KOPT-K1 (cell line): Measurements from ENCODE around the gene RNFT2.
"Not testable (repeated sequence)": the region's sequence is repeated elsewhere in the genome, so short reads cannot be mapped to it uniquely, and the experiment has no call there.

ENCODE experiments used
- H3K27ac ChIP-seq: fragments of 200-600 bp; sonication (generic); 2 replicates; pipeline ENCODE4 v1.5.1; 2016; ENCODE audit warnings: antibody characterized with exemption, mild to moderate bottlenecking, low read depth, low read length; ENCODE audit not compliant: poor library complexity, severe bottlenecking
- H3K36me3 ChIP-seq: fragments of 200-600 bp; sonication (generic); 2 replicates; pipeline ENCODE4 v1.5.1; 2017; ENCODE audit warnings: antibody characterized with exemption, mild to moderate bottlenecking, low read length, moderate library complexity; ENCODE audit not compliant: insufficient read depth
- H3K9me3 ChIP-seq: fragments of 200-600 bp; sonication (generic); 2 replicates; pipeline ENCODE4 v1.5.1; 2017; ENCODE audit warnings: antibody characterized with exemption, low read length, mild to moderate bottlenecking; ENCODE audit not compliant: insufficient read depth, poor library complexity, severe bottlenecking

Gene RNFT2

DNA sequence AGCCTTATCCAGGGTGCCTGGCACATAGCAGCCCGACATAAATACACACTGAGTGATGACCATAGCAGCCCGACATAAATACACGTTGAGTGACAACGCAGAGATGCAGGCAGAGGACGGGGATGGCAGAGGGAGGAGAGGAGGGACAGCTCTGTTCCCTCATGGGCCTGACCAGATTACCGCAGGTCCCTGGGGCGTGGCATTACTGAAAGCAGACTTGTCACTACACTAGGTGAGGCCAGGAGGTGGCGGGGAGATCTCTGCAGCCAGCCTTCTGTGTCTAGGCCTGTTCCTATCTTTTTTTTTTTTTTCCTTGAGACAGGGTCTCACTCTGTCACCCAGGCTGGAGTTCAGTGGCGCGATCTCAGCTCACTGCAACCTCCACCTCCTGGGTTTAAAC lies 74.1 kb downstream of the RNFT2 start:
- Histone ChIP-seq H3K9me3 (no peaks in the 10 kb centered on the region), H3K36me3 (peaks cover 16% of the 10 kb centered on the region; the same call in 1 of the 2 replicates), H3K27ac (no peak overlapping the region)

DNA sequence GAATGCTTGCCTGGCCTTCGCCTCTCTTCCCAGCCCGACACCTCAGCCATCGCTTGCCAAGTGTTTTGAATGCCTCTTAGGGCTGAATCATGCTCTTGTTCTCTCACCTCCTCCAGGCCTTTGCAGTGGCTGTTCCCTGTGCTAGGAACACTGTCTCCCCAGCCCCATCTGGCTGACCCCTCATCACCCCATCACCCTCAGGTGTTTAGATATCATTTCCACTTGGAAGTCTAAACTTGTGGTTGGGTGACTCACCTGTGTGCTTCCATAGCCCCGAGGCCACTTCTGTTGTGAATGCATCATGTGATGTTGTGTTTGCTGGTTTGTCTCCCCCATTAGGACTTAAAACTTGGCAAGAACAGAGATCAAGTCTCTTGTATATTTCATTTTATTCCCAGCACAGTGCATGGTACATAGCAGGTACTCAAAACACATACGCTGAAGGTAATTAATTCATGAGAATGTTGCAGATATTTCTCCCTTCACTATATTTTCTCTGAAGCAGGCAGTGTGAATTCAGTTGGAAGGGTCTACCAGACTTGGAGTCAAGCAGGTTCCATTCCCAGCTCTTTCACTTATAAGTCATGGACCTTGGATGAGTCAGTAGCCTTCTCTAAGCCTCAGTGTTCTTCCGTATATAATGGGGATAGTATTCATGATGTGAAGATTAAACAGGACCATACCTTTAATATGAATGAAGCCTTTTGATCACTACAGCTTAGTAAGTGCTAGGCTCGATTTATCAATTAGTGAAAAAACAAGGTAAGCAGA lies 75.3 kb downstream of the RNFT2 start:
- H3K27ac ChIP-seq: no peak overlapping the region
- H3K9me3 ChIP-seq: no peaks in the 10 kb centered on the region
- peaks cover 13% of the 10 kb centered on the region; the same call in 1 of the 2 replicates for H3K36me3 ChIP-seq

DNA sequence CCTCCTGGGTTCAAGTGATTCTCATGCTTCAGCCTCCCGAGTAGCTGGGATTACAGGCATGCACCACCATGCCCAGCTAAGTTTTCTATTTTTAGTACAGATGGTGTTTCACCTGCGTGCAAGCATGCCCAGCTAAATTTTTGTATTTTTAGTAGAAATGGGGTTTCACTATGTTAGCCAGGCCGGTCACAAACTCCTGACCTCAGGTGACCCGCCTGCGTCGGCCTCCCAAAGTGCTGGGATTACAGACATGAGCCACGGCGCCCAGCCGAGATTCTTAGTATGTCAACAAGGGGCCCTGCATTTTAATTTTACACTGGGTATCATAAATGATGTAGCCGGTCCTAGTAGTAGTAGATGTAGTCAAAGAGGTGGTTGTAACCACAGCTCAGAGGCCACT lies 76.7 kb downstream of the RNFT2 start:
- not testable (repeated sequence) for H3K9me3 ChIP-seq, H3K27ac ChIP-seq
- H3K36me3 ChIP-seq: peaks cover 13% of the 10 kb centered on the region; the same call in 1 of the 2 replicates

- Histone ChIP-seq H3K27ac (peak overlapping the region; percentile 76), H3K9me3 (no peaks in the 10 kb centered on the region), H3K36me3 (peaks cover 5% of the 10 kb centered on the region; the same call in 1 of the 2 replicates)
Observed at GRCh38 chr12:116818341-116818856, 80.3 kb downstream of the RNFT2 start.

GRCh38 chr12:116818948-116819832 lies 81.1 kb downstream of the RNFT2 start:
- peak overlapping the region; percentile 76 for H3K27ac ChIP-seq
- H3K36me3 ChIP-seq: no peaks in the 10 kb centered on the region
- no peaks in the 10 kb centered on the region for H3K9me3 ChIP-seq

GRCh38 chr12:116820064-116820656 lies 82.0 kb downstream of the RNFT2 start:
- H3K9me3 ChIP-seq: no peaks in the 10 kb centered on the region

DNA sequence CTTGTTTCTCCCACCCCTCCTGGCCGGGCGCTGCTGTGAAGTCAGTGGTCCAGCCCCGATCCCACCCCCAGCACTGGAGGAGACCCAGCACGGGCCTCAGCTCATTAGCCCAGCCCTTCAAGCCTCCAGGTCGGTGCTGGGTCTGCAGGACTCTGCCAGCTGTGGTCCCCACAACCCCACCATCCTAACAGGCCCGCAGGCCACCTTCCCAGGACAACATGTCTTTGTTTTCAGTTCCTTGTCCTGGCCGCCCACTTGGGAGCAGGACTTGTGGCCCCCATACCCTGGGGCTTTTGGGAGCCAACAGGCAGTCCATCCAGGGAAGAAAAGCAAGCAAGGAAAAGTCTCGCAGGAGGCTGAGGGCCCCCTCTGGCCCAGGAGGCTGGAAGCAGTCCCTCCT lies 83.2 kb downstream of the RNFT2 start:
- H3K9me3 ChIP-seq: no peaks in the 10 kb centered on the region
- H3K27ac ChIP-seq: no peak overlapping the region
- no peaks in the 10 kb centered on the region for H3K36me3 ChIP-seq

More at GRCh38 chr12:116820064-116820656, 82.0 kb downstream of the RNFT2 start:
- Histone ChIP-seq H3K27ac (no peak overlapping the region), H3K36me3 (no peaks in the 10 kb centered on the region)

DNA sequence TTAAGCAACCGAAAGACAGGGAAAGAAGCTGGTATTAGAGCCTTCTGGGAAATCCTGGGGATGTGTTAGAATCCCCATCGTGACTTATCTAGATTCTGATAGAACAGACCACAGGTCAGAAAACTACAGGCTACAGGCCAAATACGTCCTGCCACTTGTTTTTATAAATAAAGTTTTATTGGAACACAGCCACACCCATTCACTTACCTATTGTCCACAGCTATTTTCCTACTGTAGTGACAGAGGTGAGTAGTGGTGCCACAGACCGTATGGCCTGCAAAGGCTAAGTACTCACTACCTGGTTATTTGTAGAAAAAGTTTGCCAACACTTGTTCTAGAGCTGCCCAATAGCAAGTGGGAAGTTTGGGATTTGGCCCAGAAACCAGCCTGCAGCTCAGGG lies 89.3 kb downstream of the RNFT2 start:
- H3K36me3 ChIP-seq: no peaks in the 10 kb centered on the region
- no peaks in the 10 kb centered on the region for H3K9me3 ChIP-seq
- H3K27ac ChIP-seq: no peak overlapping the region

DNA sequence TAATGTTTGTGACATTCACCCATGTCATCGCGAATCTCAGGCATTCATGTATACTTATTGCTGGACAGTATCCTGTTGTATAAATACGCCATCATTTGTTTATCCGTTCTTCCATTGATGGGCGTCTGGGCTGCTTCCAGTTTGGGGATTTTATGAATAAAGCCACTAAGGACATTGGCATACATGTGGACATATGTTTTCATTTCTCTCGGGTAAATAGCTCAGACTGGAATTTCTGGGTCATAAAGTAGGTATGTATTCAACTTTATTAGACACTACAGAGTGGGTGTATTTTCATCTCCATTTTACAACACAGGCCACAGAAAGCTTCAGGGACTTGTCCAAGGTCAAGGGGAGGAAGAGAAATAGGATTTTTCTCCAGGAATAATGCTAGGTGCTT lies 94.2 kb downstream of the RNFT2 start:
- H3K9me3 ChIP-seq: no peaks in the 10 kb centered on the region
- no peak overlapping the region for H3K27ac ChIP-seq
- peaks cover 18% of the 10 kb centered on the region; the same call in 1 of the 2 replicates for H3K36me3 ChIP-seq

DNA sequence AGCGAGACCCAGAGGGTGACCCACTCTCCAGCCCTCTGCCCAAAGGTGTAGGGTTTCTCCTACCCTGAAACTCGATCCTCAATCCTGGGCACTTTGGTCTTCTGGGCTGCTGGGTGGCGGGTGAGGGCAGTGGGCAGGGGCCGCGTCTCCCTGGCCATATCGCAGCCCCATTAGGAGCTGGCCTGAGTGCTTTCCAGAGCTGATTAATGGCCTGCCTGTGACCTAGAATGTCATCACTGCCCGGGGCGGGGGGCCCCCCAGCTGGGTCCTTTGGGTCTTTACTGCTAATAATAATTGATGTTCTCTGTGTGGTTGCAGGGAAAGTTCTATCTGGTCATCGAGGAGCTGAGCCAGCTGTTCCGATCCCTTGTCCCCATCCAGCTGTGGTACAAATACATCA lies 95.4 kb downstream of the RNFT2 start:
- H3K36me3 ChIP-seq: peaks cover 18% of the 10 kb centered on the region; the same call in 1 of the 2 replicates
- no peaks in the 10 kb centered on the region for H3K9me3 ChIP-seq
- no peak overlapping the region for H3K27ac ChIP-seq

- H3K36me3 ChIP-seq: peaks cover 18% of the 10 kb centered on the region; the same call in 1 of the 2 replicates
Observed at GRCh38 chr12:116835484-116835883, 97.4 kb downstream of the RNFT2 start.

GRCh38 chr12:116837097-116837496 lies 99.0 kb downstream of the RNFT2 start:
- Histone ChIP-seq H3K36me3 (peaks cover 18% of the 10 kb centered on the region; the same call in 1 of the 2 replicates), H3K9me3 (no peaks in the 10 kb centered on the region), H3K27ac (no peak overlapping the region)

More at GRCh38 chr12:116835484-116835883, 97.4 kb downstream of the RNFT2 start:
- Histone ChIP-seq H3K9me3 (no peaks in the 10 kb centered on the region), H3K27ac (no peak overlapping the region)

- H3K9me3 ChIP-seq: no peaks in the 10 kb centered on the region
- no peak overlapping the region for H3K27ac ChIP-seq
- peaks cover 18% of the 10 kb centered on the region; the same call in 1 of the 2 replicates for H3K36me3 ChIP-seq
Observed at GRCh38 chr12:116838365-116838764, 100.2 kb downstream of the RNFT2 start.

DNA sequence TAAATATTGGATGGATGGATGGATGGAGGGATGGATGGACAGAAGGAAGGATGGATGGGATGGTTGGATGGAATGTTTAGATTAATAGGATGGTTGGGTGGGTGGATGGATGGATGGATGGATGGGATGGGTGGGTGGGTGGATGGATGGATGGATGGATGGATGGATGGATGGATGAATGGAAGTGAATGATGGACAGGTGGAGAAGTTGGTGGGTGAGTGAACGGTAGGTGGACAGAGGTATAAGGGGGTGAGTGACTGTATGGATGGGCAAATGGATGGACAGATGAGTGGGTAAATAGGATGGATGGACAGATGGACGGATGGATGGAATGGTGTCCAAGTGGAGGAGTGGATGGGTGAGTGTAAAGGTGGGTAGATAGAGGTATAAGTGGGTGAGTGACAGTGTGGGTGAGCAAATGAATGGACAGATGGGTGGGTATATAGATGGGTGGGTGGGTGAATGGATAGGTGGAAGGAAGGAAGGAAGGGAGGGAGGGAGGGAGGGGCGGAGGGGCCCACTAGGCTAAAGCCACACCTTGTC lies 101.2 kb downstream of the RNFT2 start:
- Histone ChIP-seq H3K9me3 (no peaks in the 10 kb centered on the region), H3K27ac (no peak overlapping the region), H3K36me3 (peaks cover 18% of the 10 kb centered on the region; the same call in 1 of the 2 replicates)
